Panc1 (cell line): ENCODE results near the gene BCL2L11. TPM values are rescaled to one million over a fixed set of nuclear protein-coding genes. Genes with fewer than 3 reads are reported as not detected.

Experiments
- ATAC-seq: fragments of 200-7000 bp; cut with Tn5 transposase; 2 replicates; pipeline ENCODE4 v1.9.1; 2020; ENCODE audit warnings: mild to moderate bottlenecking, moderate library complexity
- BruUV-seq: library from RNA; stranded (reverse); fragments of 400-500 nt; replicated peaks from 2 replicates; lab custom pipeline; 2021; lab: Mats Ljungman, UMichigan
- CTCF ChIA-PET: fragments of 300-600 bp; sonication (Branson Sonifier 250); formaldehyde crosslinking; loops from one replicate; lab custom pipeline; 2022; ENCODE audit warnings: antibody characterized with exemption; lab: Charles Lee
- POLR2A ChIA-PET: fragments of 300-600 bp; sonication (Branson Sonifier 250); formaldehyde crosslinking; loops from one replicate; lab custom pipeline; 2022; ENCODE audit warnings: antibody characterized with exemption; lab: Charles Lee
- DNase-seq: peaks from one replicate; pipeline ENCODE4 v3.0.0-alpha.2; 2010; ENCODE audit warnings: low read depth, low spot score
- H3K27ac ChIP-seq: 2 replicates; pipeline ENCODE4 v1.5.1; 2011; ENCODE audit warnings: mild to moderate bottlenecking, low read length, inconsistent platforms
- H3K27me3 ChIP-seq: fragments of 200-500 bp; sonication (Bioruptor generic); 2 replicates; pipeline ENCODE4 v1.6.0; 2014; ENCODE audit warnings: low read length, inconsistent platforms; ENCODE audit not compliant: control insufficient read depth, insufficient read depth
- H3K36me3 ChIP-seq: fragments of 200-500 bp; sonication (Bioruptor generic); 2 replicates; pipeline ENCODE4 v1.5.1; 2014; ENCODE audit warnings: inconsistent platforms, mild to moderate bottlenecking, low read length, moderate library complexity; ENCODE audit not compliant: control insufficient read depth, insufficient read depth
- H3K4me1 ChIP-seq: 2 replicates; pipeline ENCODE4 v1.5.1; 2011; ENCODE audit warnings: inconsistent platforms, mild to moderate bottlenecking, low read length, moderate library complexity; ENCODE audit not compliant: control insufficient read depth, insufficient read depth
- H3K4me3 ChIP-seq, 2 experiments: 2 replicates each; pipeline ENCODE4 v1.5.1; 2011 to 2012; ENCODE audit warnings: low read depth in 2 of 2, low read length in 2 of 2, mild to moderate bottlenecking in 2 of 2, inconsistent platforms in 1 of 2, moderate library complexity in 1 of 2
- H3K9me3 ChIP-seq: fragments of 200-500 bp; sonication (Bioruptor generic); 2 replicates; pipeline ENCODE4 v1.5.1; 2014; ENCODE audit warnings: low read depth, mild to moderate bottlenecking, inconsistent platforms, low read length, moderate library complexity; ENCODE audit not compliant: control insufficient read depth, insufficient read depth
- CTCF ChIP-seq: fragments of 450-650 bp; IDR thresholded peaks from 2 replicates; pipeline ENCODE4 v1.5.1; 2017; ENCODE audit warnings: mild to moderate bottlenecking
- POLR2AphosphoS5 ChIP-seq: IDR thresholded peaks from 2 replicates; pipeline ENCODE4 v1.6.1; 2012; ENCODE audit warnings: mild to moderate bottlenecking, low read depth, low read length, moderate library complexity
- SIN3A ChIP-seq: IDR thresholded peaks from 2 replicates; pipeline ENCODE4 v1.6.1; 2012; ENCODE audit warnings: low read depth, mild to moderate bottlenecking, low read length, moderate library complexity, borderline replicate concordance; ENCODE audit not compliant: insufficient read depth
- TCF7L2 ChIP-seq: IDR thresholded peaks from 2 replicates; pipeline ENCODE4 v1.6.1; 2011; ENCODE audit warnings: mild to moderate bottlenecking, low read depth, low read length, inconsistent platforms
- in situ Hi-C: cut with HindIII; loops from 2 replicates; pipeline ENCODE4 v1.10.0; 2016; ENCODE audit warnings: low sequenced_read_pairs, low pct_unique_long_range_greater_than_20kb
- intact Hi-C: fragments of 100-400 bp; cut with micrococcal nuclease; formaldehyde crosslinking; loops from one replicate; pipeline ENCODE4 v1.10.0; 2022; ENCODE audit not compliant: unreplicated experiment
- total RNA-seq: library from RNA; stranded (reverse); gene quantifications from one replicate; pipeline ENCODE4 v1.2.1, GENCODE V29; 2021; ENCODE audit not compliant: unreplicated experiment
- TF ChIP-seq, protein P1 (sequence below), 2 experiments: IDR thresholded peaks; 2 replicates each; pipeline ENCODE4 v1.6.1; 2011 to 2012; ENCODE audit warnings: low read depth in 2 of 2, control low read depth in 1 of 2, low read length in 1 of 2, mild to moderate bottlenecking in 1 of 2, moderate library complexity in 1 of 2; ENCODE audit not compliant: insufficient read depth in 1 of 2

Gene BCL2L11
- total RNA-seq, 1 experiment from 2014 or later, result 43.8 TPM

DNA sequence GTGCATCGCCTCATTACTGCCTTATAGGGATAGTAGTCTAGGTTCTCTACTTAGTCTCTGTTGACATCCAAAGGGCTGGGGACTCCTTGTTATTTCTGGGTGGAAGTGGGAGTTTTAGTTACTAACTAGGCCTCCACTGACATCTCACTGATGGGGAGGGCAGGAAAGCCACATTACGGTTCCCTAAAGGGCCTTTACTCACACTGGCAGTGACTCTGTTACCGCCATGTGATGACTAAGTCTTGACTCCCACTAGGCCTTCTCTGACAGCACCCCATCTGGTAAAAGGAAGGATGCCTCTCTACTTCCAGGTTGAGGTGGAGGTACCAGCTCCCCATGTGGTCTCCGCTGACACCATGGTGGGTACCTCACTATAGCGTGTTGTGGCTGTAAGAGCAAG lies 14.0 kb upstream of the BCL2L11 start:
- TF ChIP-seq CTCF (no peak), SIN3A (no peak), POLR2AphosphoS5 (no peak), TCF7L2 (no peak)
- TF ChIP-seq, protein P1, sequence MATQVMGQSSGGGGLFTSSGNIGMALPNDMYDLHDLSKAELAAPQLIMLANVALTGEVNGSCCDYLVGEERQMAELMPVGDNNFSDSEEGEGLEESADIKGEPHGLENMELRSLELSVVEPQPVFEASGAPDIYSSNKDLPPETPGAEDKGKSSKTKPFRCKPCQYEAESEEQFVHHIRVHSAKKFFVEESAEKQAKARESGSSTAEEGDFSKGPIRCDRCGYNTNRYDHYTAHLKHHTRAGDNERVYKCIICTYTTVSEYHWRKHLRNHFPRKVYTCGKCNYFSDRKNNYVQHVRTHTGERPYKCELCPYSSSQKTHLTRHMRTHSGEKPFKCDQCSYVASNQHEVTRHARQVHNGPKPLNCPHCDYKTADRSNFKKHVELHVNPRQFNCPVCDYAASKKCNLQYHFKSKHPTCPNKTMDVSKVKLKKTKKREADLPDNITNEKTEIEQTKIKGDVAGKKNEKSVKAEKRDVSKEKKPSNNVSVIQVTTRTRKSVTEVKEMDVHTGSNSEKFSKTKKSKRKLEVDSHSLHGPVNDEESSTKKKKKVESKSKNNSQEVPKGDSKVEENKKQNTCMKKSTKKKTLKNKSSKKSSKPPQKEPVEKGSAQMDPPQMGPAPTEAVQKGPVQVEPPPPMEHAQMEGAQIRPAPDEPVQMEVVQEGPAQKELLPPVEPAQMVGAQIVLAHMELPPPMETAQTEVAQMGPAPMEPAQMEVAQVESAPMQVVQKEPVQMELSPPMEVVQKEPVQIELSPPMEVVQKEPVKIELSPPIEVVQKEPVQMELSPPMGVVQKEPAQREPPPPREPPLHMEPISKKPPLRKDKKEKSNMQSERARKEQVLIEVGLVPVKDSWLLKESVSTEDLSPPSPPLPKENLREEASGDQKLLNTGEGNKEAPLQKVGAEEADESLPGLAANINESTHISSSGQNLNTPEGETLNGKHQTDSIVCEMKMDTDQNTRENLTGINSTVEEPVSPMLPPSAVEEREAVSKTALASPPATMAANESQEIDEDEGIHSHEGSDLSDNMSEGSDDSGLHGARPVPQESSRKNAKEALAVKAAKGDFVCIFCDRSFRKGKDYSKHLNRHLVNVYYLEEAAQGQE (IDR thresholded peaks at IDR 0.05; ENCODE audit: insufficient read depth in 1 of 2, low read depth in 2 of 2, low read length in 1 of 2), result no peak
- CTCF ChIA-PET, result no interaction called here
- in situ Hi-C loops (no loop called here), intact Hi-C loops (no loop called here)
- DNase-seq (no peak), ATAC-seq (no peak)
- no TSS peak for BruUV-seq
- Histone ChIP-seq H3K36me3 (no peaks in the 10 kb centered on the region), H3K27ac (no peak overlapping the region), H3K27me3 (no peaks in the 10 kb centered on the region), H3K4me1 (no peaks in the 10 kb centered on the region), H3K9me3 (no peaks in the 10 kb centered on the region), H3K4me3 (no peak overlapping the region)
- POLR2A ChIA-PET, result no interaction called here

- no TSS peak for BruUV-seq
- Histone ChIP-seq H3K9me3 (no peaks in the 10 kb centered on the region), H3K27ac (no peak overlapping the region), H3K36me3 (no peaks in the 10 kb centered on the region), H3K4me1 (no peaks in the 10 kb centered on the region), H3K4me3 (no peak overlapping the region), H3K27me3 (no peaks in the 10 kb centered on the region; the same call in 1 of the 2 replicates)
- TF ChIP-seq SIN3A (no peak), TCF7L2 (no peak), POLR2AphosphoS5 (no peak), CTCF (no peak)
- TF ChIP-seq, protein P1 (IDR thresholded peaks at IDR 0.05; ENCODE audit: insufficient read depth in 1 of 2, low read depth in 2 of 2, low read length in 1 of 2), result no peak
- POLR2A ChIA-PET, result no interaction called here
- no peak for DNase-seq
- in situ Hi-C loops (no loop called here), intact Hi-C loops (no loop called here)
- CTCF ChIA-PET, result no interaction called here
- no peak for ATAC-seq
These were observed 11.9 kb upstream of the BCL2L11 start for GRCh38 chr2:111108745-111109271.
